CD8-positive, alpha-beta memory T cell (primary cell): ENCODE data around the gene SLC28A1. TPM values are rescaled to one million over a fixed set of nuclear protein-coding genes. Genes with fewer than 3 reads are reported as not detected.
A peak's percentile ranks its signal among the peaks of the same experiment; 100 is the strongest.

ENCODE experiments used
- CTCF ChIA-PET: fragments of 350-600 bp; sonication (Branson Sonifier 250); formaldehyde crosslinking; loops from one replicate; lab custom pipeline; 2021; ENCODE audit warnings: antibody characterized with exemption; lab: Charles Lee
- POLR2A ChIA-PET: fragments of 350-600 bp; sonication (Branson Sonifier 250); formaldehyde crosslinking; loops from one replicate; lab custom pipeline; 2021; ENCODE audit warnings: antibody characterized with exemption; lab: Charles Lee
- DNase-seq, 5 donors: peaks; one replicate each; pipeline versions ENCODE4 v3.0.0 to v3.0.0-alpha.2; 2020 to 2022; ENCODE audit warnings: mixed read lengths in 1 of 5
- H3K27ac ChIP-seq: one replicate; pipeline ENCODE4 v1.7.0; 2013; ENCODE audit warnings: low read depth, mild to moderate bottlenecking, low read length, moderate library complexity
- H3K27me3 ChIP-seq: 2 replicates; pipeline ENCODE4 v1.7.0; 2013; ENCODE audit warnings: low read length, mild to moderate bottlenecking; ENCODE audit not compliant: insufficient read depth, poor library complexity, severe bottlenecking
- H3K36me3 ChIP-seq: 2 replicates; pipeline ENCODE4 v1.7.0; 2013; ENCODE audit warnings: mild to moderate bottlenecking, low read length, moderate library complexity; ENCODE audit not compliant: insufficient read depth
- H3K4me1 ChIP-seq: 2 replicates; pipeline ENCODE4 v1.7.0; 2013; ENCODE audit warnings: mild to moderate bottlenecking, low read length, moderate library complexity; ENCODE audit not compliant: insufficient read depth
- H3K4me3 ChIP-seq: 2 replicates; pipeline ENCODE4 v1.7.0; 2013; ENCODE audit warnings: mild to moderate bottlenecking, low read length
- H3K9me3 ChIP-seq: 2 replicates; pipeline ENCODE4 v1.7.0; 2013; ENCODE audit warnings: mild to moderate bottlenecking, low read length
- H3K27ac Mint-ChIP-seq, 8 donors: one replicate each; pipeline ENCODE4 v1.8.0; 2020 to 2021; ENCODE audit warnings: mixed read lengths in 8 of 8, mild to moderate bottlenecking in 6 of 8, inconsistent platforms in 3 of 8, moderate library complexity in 3 of 8
- H3K27me3 Mint-ChIP-seq, 2 donors: one replicate each; pipeline ENCODE4 v1.8.0; 2020 to 2021; ENCODE audit warnings: mixed read lengths in 2 of 2, mild to moderate bottlenecking in 1 of 2, moderate library complexity in 1 of 2
- H3K36me3 Mint-ChIP-seq, 3 donors: one replicate each; pipeline ENCODE4 v1.8.0; 2020 to 2021; ENCODE audit warnings: mixed read lengths in 3 of 3, inconsistent platforms in 1 of 3, mild to moderate bottlenecking in 1 of 3
- H3K4me1 Mint-ChIP-seq, 3 donors: one replicate each; pipeline ENCODE4 v1.8.0; 2020 to 2021; ENCODE audit warnings: mixed read lengths in 3 of 3, inconsistent platforms in 1 of 3, mild to moderate bottlenecking in 1 of 3
- H3K4me3 Mint-ChIP-seq, 7 donors: one replicate each; pipeline ENCODE4 v1.8.0; 2020 to 2021; ENCODE audit warnings: mixed read lengths in 7 of 7, mild to moderate bottlenecking in 6 of 7, moderate library complexity in 4 of 7, inconsistent platforms in 2 of 7
- H3K9me3 Mint-ChIP-seq, 5 donors: one replicate each; pipeline ENCODE4 v1.8.0; 2020 to 2022; ENCODE audit warnings: mixed read lengths in 5 of 5, mild to moderate bottlenecking in 3 of 5, moderate library complexity in 2 of 5, inconsistent platforms in 1 of 5
- polyA plus RNA-seq: library from polyadenylated mRNA; unstranded; fragments of 300-500 nt; fragmentation: Illumina TruSeq; gene quantifications from one replicate; pipeline ENCODE4 v1.2.3, GENCODE V29; 2021
- total RNA-seq, 2 experiments: library from RNA; stranded (reverse); gene quantifications; one replicate each; pipeline ENCODE4 v1.2.3, GENCODE V29; 2021

SLC28A1 gene
- total and polyA plus RNA-seq, 3 experiments from 2014 or later, result not detected

DNA sequence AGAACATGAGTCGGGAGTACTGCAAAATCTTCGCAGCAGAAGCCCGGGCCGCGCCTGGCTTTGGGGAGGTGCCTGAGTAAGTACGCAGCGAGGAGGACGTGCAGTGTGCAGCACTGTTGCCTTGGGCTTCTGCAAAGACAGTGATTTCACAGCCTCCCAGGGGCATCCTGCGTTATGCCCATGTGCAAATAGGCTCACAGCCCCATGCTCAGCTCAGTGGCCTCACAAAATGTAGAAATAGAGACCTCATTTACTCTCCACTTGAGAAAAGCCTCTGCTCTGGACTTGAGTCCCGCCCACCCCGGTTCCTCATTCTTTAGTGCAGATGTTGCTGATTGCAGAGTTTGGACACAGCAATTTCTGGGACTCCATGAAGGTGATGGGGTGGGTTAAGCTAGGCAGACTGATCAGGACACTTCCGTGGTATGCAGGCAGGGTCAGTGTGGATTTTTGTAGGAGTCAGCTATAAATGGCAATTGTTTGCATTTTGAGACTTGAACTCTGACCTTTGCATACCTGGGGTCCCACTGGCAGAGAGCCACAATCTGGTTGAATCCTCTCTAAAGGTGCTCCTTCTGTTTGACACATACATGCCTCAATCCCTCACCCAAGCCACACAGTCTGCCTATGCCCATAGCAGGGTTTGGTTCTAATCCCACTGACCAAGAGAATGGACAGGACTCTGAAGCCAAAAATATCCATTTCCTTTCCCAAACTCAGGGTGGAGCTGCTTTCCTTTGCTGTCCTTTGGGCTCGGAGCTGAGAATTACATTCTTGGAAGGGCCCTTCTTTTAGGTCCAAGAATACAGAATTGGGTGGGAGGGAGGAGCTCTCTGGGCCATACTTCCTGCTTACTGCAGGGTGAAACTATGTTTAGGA, 20.7 kb upstream of the SLC28A1 start:
- H3K27ac ChIP-seq, result no peak overlapping the region
- no peaks in the 10 kb centered on the region for H3K36me3 Mint-ChIP-seq
- no peak overlapping the region for H3K4me3 ChIP-seq
- no peaks in the 10 kb centered on the region for H3K4me1 Mint-ChIP-seq
- no peaks in the 10 kb centered on the region for H3K9me3 Mint-ChIP-seq
- no peaks in the 10 kb centered on the region for H3K9me3 ChIP-seq
- ChIA-PET CTCF (no interaction called here), POLR2A (no interaction called here)
- H3K36me3 ChIP-seq, result no peaks in the 10 kb centered on the region
- no peaks in the 10 kb centered on the region for H3K4me1 ChIP-seq
- no peaks in the 10 kb centered on the region for H3K27me3 ChIP-seq
- no peak overlapping the region for H3K4me3 Mint-ChIP-seq
- no peak for DNase-seq
- no peaks in the 10 kb centered on the region for H3K27me3 Mint-ChIP-seq
- no peak overlapping the region for H3K27ac Mint-ChIP-seq

DNA sequence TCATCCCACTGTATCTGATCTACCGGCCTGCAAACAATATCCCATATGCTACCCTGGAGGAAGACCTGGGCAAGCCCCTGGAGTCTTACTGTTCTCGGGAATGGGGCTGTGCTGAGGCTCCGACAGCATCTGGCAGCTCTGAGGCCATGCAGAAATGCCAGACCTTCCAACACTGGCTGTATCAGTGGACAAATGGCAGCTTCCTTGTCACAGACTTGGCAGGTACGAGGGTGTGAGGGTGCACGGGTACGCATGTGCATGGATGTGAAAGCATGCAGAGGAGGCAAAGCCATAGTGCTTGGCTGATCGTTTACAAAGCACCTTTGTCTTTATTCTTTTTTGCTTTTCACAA, 20.0 kb upstream of the SLC28A1 start:
- no peak overlapping the region for H3K4me3 ChIP-seq
- CTCF ChIA-PET, result no interaction called here
- POLR2A ChIA-PET, result no interaction called here
- Mint-ChIP-seq H3K36me3 (no peaks in the 10 kb centered on the region), H3K27ac (no peak overlapping the region), H3K27me3 (no peaks in the 10 kb centered on the region), H3K4me1 (no peaks in the 10 kb centered on the region), H3K9me3 (no peaks in the 10 kb centered on the region), H3K4me3 (no peak overlapping the region)
- no peaks in the 10 kb centered on the region for H3K27me3 ChIP-seq
- H3K9me3 ChIP-seq, result no peaks in the 10 kb centered on the region
- no peak overlapping the region for H3K27ac ChIP-seq
- H3K36me3 ChIP-seq, result no peaks in the 10 kb centered on the region
- no peaks in the 10 kb centered on the region for H3K4me1 ChIP-seq
- DNase-seq, result no peak

DNA sequence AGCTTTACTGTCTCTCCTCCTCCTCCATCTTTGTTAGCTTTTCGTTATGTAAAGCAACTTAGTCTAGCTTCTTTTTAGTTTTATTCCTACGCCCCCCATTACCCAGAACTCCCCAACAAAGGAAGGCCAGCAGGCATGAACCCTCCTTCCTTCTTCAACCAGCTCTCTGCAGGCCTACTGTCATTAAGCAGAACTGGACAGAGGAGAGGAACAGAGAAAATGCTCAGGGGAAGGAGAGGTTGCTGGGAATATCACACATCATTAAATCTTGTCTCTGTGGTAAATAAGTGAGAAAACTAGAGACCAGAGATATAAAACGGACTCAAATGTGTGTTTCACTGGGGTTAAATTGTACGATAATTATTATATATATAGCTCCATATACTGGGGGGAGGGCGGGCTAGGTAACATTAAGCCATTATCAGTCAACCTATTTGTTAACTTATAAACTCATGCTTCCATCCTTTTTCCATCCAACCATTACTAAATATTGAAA, 19.3 kb upstream of the SLC28A1 start:
- POLR2A ChIA-PET, result no interaction called here

DNA sequence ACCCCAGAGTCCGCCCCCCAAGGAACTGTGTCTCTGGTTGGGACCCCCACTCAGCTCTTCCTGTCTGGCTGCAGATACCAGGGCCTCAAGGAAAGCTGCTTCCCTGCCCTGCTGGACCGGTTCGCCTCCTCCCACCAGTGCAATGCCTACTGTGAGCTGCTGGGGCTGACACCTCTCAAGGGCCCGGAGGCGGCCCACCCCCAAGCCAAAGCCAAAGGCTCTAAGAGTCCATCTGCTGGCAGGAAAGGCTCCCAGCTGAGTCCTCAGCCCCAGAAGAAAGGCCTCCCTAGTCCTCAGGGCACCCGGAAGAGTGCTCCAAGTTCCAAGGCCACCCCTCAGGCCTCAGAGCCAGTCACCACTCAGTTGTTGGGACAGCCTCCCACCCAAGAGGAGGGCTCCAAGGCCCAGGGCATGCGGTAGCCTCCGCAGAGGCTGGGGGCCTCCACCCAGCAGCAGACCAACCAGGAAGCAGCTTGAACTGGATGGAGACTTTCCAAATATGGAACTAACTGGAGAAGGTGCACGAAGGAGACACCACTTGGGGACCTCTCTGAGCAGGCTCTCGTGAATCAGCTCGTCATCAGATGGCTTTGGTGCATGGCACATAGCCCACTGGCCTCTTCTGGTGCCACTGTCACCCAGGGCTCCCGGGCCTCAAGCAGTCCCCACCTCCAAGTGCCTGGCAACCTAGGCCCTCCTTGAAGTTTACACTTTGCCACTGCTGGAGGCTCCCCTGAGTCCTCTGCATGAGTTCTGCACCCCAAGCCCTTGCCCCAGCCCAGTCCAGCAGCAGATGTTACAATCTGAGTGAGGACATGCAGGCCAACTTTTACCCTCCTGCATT, 16.2 kb upstream of the SLC28A1 start:
- Histone ChIP-seq H3K36me3 (no peaks in the 10 kb centered on the region), H3K27me3 (no peaks in the 10 kb centered on the region), H3K27ac (no peak overlapping the region), H3K4me3 (no peak overlapping the region), H3K9me3 (no peaks in the 10 kb centered on the region), H3K4me1 (no peaks in the 10 kb centered on the region)
- no peaks in the 10 kb centered on the region for H3K9me3 Mint-ChIP-seq
- ChIA-PET POLR2A (no interaction called here), CTCF (interaction anchor here (0.6 to 2.7 kb wide), 2 partner anchors 10 to 38 kb away, joined by 3 to 8 read pairs; no protein-coding TSS in a partner anchor)
- H3K4me1 Mint-ChIP-seq, result peaks cover 0 to 1% (median 0%) of the 10 kb centered on the region in 3 donors
- no peak for DNase-seq
- no peak overlapping the region for H3K4me3 Mint-ChIP-seq
- peak overlapping the region in 2 of 8 donors; percentile 51 to 72 for H3K27ac Mint-ChIP-seq
- H3K36me3 Mint-ChIP-seq, result no peaks in the 10 kb centered on the region
- no peaks in the 10 kb centered on the region for H3K27me3 Mint-ChIP-seq

More for the DNA sequence above, 19.3 kb upstream of the SLC28A1 start:
- no peaks in the 10 kb centered on the region for H3K36me3 Mint-ChIP-seq
- no peak overlapping the region for H3K4me3 Mint-ChIP-seq
- Histone ChIP-seq H3K36me3 (no peaks in the 10 kb centered on the region), H3K4me1 (no peaks in the 10 kb centered on the region), H3K4me3 (no peak overlapping the region), H3K9me3 (no peaks in the 10 kb centered on the region), H3K27ac (no peak overlapping the region), H3K27me3 (no peaks in the 10 kb centered on the region)
- DNase-seq, result no peak
- H3K9me3 Mint-ChIP-seq, result no peaks in the 10 kb centered on the region
- H3K27ac Mint-ChIP-seq, result no peak overlapping the region
- H3K4me1 Mint-ChIP-seq, result peaks cover 0 to under 1% (median 0%) of the 10 kb centered on the region in 3 donors
- CTCF ChIA-PET, result interaction anchor here (1.1 kb wide), 1 partner anchor 278 kb away, joined by 3 read pairs; no protein-coding TSS in a partner anchor
- no peaks in the 10 kb centered on the region for H3K27me3 Mint-ChIP-seq

DNA sequence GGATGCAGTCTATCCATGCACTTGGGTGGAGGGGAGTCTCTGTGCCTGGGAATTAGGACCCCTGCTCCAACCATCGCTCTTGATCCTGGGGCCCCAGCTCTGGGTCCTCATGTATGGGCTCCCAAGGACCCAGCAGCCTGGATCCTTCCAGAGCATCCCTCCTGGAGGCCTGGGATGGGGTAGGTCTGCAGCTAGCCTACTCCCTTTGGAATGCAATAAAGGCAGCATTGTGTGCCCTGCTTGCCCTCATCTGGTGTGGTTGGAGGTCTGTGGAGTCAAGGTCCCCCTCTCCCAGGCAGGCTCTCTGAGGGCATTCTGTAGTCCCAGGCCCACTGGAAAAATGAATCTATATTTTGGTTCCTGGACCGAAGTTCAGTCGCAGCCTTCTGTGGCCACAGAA, 15.0 kb upstream of the SLC28A1 start:
- H3K27ac Mint-ChIP-seq, result no peak overlapping the region
- no peaks in the 10 kb centered on the region for H3K9me3 Mint-ChIP-seq

DNA sequence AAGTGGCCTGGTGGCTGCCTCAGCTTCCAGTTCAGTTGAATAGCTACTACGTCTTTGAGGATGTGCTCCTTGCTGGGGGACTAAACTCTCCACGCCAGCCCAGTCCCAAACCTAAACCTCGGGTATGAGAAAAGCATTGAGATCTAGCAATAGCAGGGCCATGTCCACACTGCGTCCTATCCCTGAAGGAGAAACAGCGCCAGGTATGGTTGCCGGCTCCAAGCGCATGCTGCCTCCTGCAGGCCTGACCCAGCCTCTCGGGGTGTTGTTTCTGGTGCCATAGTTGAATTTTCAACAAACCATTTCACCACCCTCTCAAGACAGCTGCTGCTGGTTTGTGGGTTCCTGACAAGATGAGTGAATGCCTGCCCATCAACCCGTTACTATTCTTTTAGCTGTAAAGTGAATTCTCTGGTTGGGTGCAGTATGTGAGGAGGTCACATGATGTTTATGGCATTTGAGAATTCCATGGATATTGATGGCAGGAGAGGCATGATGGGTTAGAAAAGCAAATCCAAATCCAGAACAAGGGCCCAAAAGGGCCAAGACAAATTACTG, 13.0 kb upstream of the SLC28A1 start:
- H3K4me1 Mint-ChIP-seq, result peaks cover 0 to 1% (median 0%) of the 10 kb centered on the region in 3 donors
- H3K27ac Mint-ChIP-seq, result no peak overlapping the region
- no peaks in the 10 kb centered on the region for H3K4me1 ChIP-seq
- no peak for DNase-seq
- no peaks in the 10 kb centered on the region for H3K36me3 ChIP-seq
- POLR2A ChIA-PET, result no interaction called here
- H3K4me3 Mint-ChIP-seq, result no peak overlapping the region
- CTCF ChIA-PET, result no interaction called here
- H3K36me3 Mint-ChIP-seq, result no peaks in the 10 kb centered on the region
- no peaks in the 10 kb centered on the region for H3K9me3 ChIP-seq
- no peaks in the 10 kb centered on the region for H3K9me3 Mint-ChIP-seq
- H3K4me3 ChIP-seq, result no peak overlapping the region
- no peaks in the 10 kb centered on the region for H3K27me3 ChIP-seq
- H3K27ac ChIP-seq, result no peak overlapping the region
- H3K27me3 Mint-ChIP-seq, result no peaks in the 10 kb centered on the region

More for the DNA sequence above, 15.0 kb upstream of the SLC28A1 start:
- H3K4me3 Mint-ChIP-seq, result no peak overlapping the region
- no peak overlapping the region for H3K4me3 ChIP-seq
- H3K36me3 ChIP-seq, result no peaks in the 10 kb centered on the region
- H3K9me3 ChIP-seq, result no peaks in the 10 kb centered on the region
- H3K36me3 Mint-ChIP-seq, result no peaks in the 10 kb centered on the region
- ChIA-PET POLR2A (no interaction called here), CTCF (interaction anchor here (2.7 kb wide), 1 partner anchor 9 kb away, joined by 8 read pairs; no protein-coding TSS in a partner anchor)
- no peaks in the 10 kb centered on the region for H3K27me3 ChIP-seq
- peaks cover 0 to 1% (median 0%) of the 10 kb centered on the region in 3 donors for H3K4me1 Mint-ChIP-seq
- no peaks in the 10 kb centered on the region for H3K27me3 Mint-ChIP-seq
- H3K4me1 ChIP-seq, result no peaks in the 10 kb centered on the region
- H3K27ac ChIP-seq, result no peak overlapping the region
- DNase-seq, result no peak

DNA sequence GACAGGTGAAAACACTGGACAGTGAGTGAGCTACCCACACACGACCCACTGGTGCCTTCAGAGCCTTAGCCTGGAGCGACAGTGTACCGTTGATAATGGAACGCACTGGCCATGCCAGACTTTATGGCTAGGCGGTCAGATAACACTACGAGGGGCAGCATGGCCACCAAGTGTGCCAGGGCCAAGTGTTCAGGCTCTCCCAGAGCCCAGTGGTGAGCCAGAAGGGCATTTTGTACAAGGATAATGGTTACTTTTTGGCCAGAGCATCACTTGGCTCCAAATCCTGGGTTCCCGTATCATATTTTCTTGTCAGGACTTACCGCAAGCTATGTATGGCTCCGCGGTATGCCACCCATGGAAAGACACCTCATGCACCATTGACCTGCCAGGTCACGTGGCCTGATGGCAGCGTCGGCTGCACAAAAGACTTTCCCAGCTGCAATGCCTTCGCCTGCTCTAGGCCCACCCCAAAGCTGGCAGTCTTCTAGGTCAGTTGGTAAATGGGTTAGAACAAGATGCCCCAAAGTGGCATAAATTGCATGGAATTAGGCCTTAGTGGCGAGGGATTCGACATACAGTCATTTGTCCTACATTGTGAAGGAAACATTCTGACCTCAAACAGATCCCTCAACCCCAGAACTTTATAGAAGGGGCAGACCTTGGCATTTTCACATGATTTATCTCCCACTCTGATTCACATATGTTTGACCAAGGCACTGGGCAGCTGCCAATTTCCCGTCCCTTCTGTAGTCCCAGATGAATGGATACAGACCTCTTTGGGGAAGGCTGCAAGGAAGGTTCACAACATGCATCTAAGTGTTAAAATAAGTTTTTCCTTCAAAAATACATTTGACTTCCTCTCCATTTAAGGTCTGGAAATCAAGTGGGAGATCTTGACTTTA, 12.2 kb upstream of the SLC28A1 start:
- DNase-seq, result no peak
- H3K4me1 ChIP-seq, result no peaks in the 10 kb centered on the region
- CTCF ChIA-PET, result no interaction called here
- H3K27me3 ChIP-seq, result no peaks in the 10 kb centered on the region
- H3K9me3 ChIP-seq, result no peaks in the 10 kb centered on the region
- H3K27me3 Mint-ChIP-seq, result no peaks in the 10 kb centered on the region
- H3K9me3 Mint-ChIP-seq, result no peaks in the 10 kb centered on the region
- H3K27ac ChIP-seq, result no peak overlapping the region
- H3K4me3 ChIP-seq, result no peak overlapping the region
- POLR2A ChIA-PET, result no interaction called here
- H3K27ac Mint-ChIP-seq, result no peak overlapping the region
- no peak overlapping the region for H3K4me3 Mint-ChIP-seq
- no peaks in the 10 kb centered on the region for H3K36me3 ChIP-seq
- no peaks in the 10 kb centered on the region for H3K36me3 Mint-ChIP-seq
- H3K4me1 Mint-ChIP-seq, result peaks cover 0 to 1% (median 0%) of the 10 kb centered on the region in 3 donors
